H1 (cell line): ENCODE measurements around the gene BATF3. TPM values are rescaled to one million over a fixed set of nuclear protein-coding genes. Genes with fewer than 3 reads are reported as not detected.

Experiments
- CTCF ChIA-PET: fragments of 300-600 bp; sonication (Branson Sonifier 250); formaldehyde crosslinking; loops from one replicate; lab custom pipeline; 2021; ENCODE audit not compliant: partially characterized antibody; lab: Charles Lee
- POLR2A ChIA-PET: fragments of 300-600 bp; sonication (Branson Sonifier 250); formaldehyde crosslinking; loops from one replicate; lab custom pipeline; 2021; ENCODE audit warnings: inconsistent platforms; ENCODE audit not compliant: partially characterized antibody; lab: Charles Lee
- DNase-seq, 2 experiments: peaks; one replicate each; pipeline versions ENCODE4 v3.0.0 to v3.0.0-alpha.2; 2010 to 2022; ENCODE audit warnings: low spot score in 2 of 2, low read depth in 1 of 2, mixed read lengths in 1 of 2
- FAIRE-seq: peaks from 2 replicates; lab custom pipeline; 2011; peaks lifted over from hg19 to GRCh38; lab: Jason Lieb, UNC
- H2AFZ ChIP-seq: 2 replicates; pipeline ENCODE4 v1.8.1; 2012; ENCODE audit warnings: low read length, inconsistent platforms
- H2AK5ac ChIP-seq: 2 replicates; pipeline ENCODE4 v1.6.1; 2013; ENCODE audit warnings: low read depth, low read length
- H2BK120ac ChIP-seq: replicated peaks from 2 replicates; pipeline ENCODE3; 2013; ENCODE audit warnings: low read depth, low read length, inconsistent platforms
- H2BK12ac ChIP-seq: 2 replicates; pipeline ENCODE4 v1.6.1; 2013; ENCODE audit warnings: low read depth, low read length
- H2BK15ac ChIP-seq: 2 replicates; pipeline ENCODE4 v1.6.1; 2013; ENCODE audit warnings: low read length
- H2BK20ac ChIP-seq: 2 replicates; pipeline ENCODE4 v1.6.1; 2013; ENCODE audit warnings: low read length
- H2BK5ac ChIP-seq: 2 replicates; pipeline ENCODE4 v1.6.1; 2013; ENCODE audit warnings: low read depth, low read length
- H3K14ac ChIP-seq: 2 replicates; pipeline ENCODE4 v1.6.1; 2013; ENCODE audit warnings: inconsistent platforms; ENCODE audit not compliant: insufficient read length
- H3K18ac ChIP-seq: 2 replicates; pipeline ENCODE4 v1.6.1; 2013; ENCODE audit warnings: low read length; ENCODE audit errors: extremely low read depth
- H3K23ac ChIP-seq: 2 replicates; pipeline ENCODE4 v1.6.1; 2013; ENCODE audit warnings: inconsistent platforms; ENCODE audit not compliant: insufficient read length
- H3K23me2 ChIP-seq: 2 replicates; pipeline ENCODE4 v1.6.1; 2013; ENCODE audit warnings: low read depth, low read length
- H3K27ac ChIP-seq: 2 replicates; pipeline ENCODE4 v1.6.1; 2011; ENCODE audit warnings: low read depth, low read length, inconsistent platforms
- H3K27me3 ChIP-seq, 4 experiments: replicated peaks in 1 of 4; 1 replicate in 1 of 4; 2 replicates in 3 of 4; pipeline versions ENCODE4 v1.6.1 to v1.8.1; 2011 to 2013; ENCODE audit warnings: low read length in 3 of 4, mild to moderate bottlenecking in 3 of 4, inconsistent platforms in 2 of 4, mixed read lengths in 2 of 4, moderate library complexity in 1 of 4; ENCODE audit not compliant: control insufficient read depth in 3 of 4, insufficient read depth in 3 of 4; ENCODE audit errors: extremely low read depth in 1 of 4
- H3K36me3 ChIP-seq, 4 experiments: 2 replicates each; pipeline versions ENCODE4 v1.6.1 to v1.8.1; 2011 to 2013; ENCODE audit warnings: mild to moderate bottlenecking in 4 of 4, low read length in 3 of 4, moderate library complexity in 2 of 4, control low read depth in 1 of 4, inconsistent platforms in 1 of 4; ENCODE audit not compliant: insufficient read depth in 4 of 4, control insufficient read depth in 2 of 4
- H3K4ac ChIP-seq: replicated peaks from 2 replicates; pipeline ENCODE3; 2013; ENCODE audit warnings: low read length, low read depth, mixed read lengths, inconsistent platforms; ENCODE audit not compliant: insufficient read length
- H3K4me1 ChIP-seq, 4 experiments: replicated peaks in 1 of 4; 1 replicate in 1 of 4; 2 replicates in 3 of 4; pipeline versions ENCODE4 v1.6.1 to v1.8.1; 2011 to 2013; ENCODE audit warnings: low read length in 3 of 4, inconsistent platforms in 2 of 4, mixed read lengths in 1 of 4; ENCODE audit not compliant: insufficient read depth in 4 of 4, control insufficient read depth in 3 of 4
- H3K4me2 ChIP-seq, 2 experiments: 2 replicates each; pipeline versions ENCODE4 v1.6.1 to v1.8.1; 2011 to 2013; ENCODE audit warnings: low read depth in 2 of 2, low read length in 2 of 2, control low read depth in 1 of 2, inconsistent platforms in 1 of 2, mild to moderate bottlenecking in 1 of 2; ENCODE audit not compliant: insufficient read depth in 1 of 2
- H3K4me3 ChIP-seq, 4 experiments: fragments of 200-600, 300-600 bp in 1 of 4; sonication (generic), shearing (Covaris generic), sonication (Bioruptor Twin) in 1 of 4; 2 replicates each; pipeline versions ENCODE4 v1.5.1 to v1.8.1; 2011 to 2016; ENCODE audit warnings: low read length in 4 of 4, low read depth in 3 of 4, control low read depth in 2 of 4, inconsistent platforms in 2 of 4, mild to moderate bottlenecking in 2 of 4, mixed read lengths in 1 of 4, moderate library complexity in 1 of 4; ENCODE audit not compliant: insufficient read depth in 2 of 4; ENCODE audit errors: extremely low read depth in 1 of 4
- H3K56ac ChIP-seq: replicated peaks from 2 replicates; pipeline ENCODE3; 2013; ENCODE audit warnings: low read depth, mild to moderate bottlenecking, mixed read lengths, low read length, inconsistent platforms; ENCODE audit not compliant: insufficient read length
- H3K79me1 ChIP-seq: 2 replicates; pipeline ENCODE4 v1.6.1; 2013; ENCODE audit warnings: low read depth, low read length, control low read depth
- H3K79me2 ChIP-seq, 2 experiments: 2 replicates each; pipeline versions ENCODE4 v1.6.1 to v1.8.1; 2012 to 2013; ENCODE audit warnings: low read length in 2 of 2, mild to moderate bottlenecking in 2 of 2, inconsistent platforms in 1 of 2; ENCODE audit not compliant: insufficient read depth in 2 of 2, control insufficient read depth in 1 of 2
- H3K9ac ChIP-seq, 4 experiments: replicated peaks in 1 of 4; 1 replicate in 1 of 4; 2 replicates in 3 of 4; pipeline versions ENCODE4 v1.6.1 to v1.8.1; 2011 to 2013; ENCODE audit warnings: low read depth in 3 of 4, low read length in 3 of 4, control low read depth in 2 of 4, mild to moderate bottlenecking in 2 of 4, moderate library complexity in 2 of 4, inconsistent platforms in 1 of 4; ENCODE audit errors: extremely low read depth in 1 of 4
- H3K9me3 ChIP-seq, 2 experiments: 2 replicates each; pipeline versions ENCODE4 v1.6.1 to v1.8.1; 2012 to 2013; ENCODE audit warnings: mild to moderate bottlenecking in 2 of 2, moderate library complexity in 2 of 2, control low read depth in 1 of 2, inconsistent platforms in 1 of 2, low read depth in 1 of 2, low read length in 1 of 2, mixed read lengths in 1 of 2; ENCODE audit not compliant: insufficient read depth in 2 of 2
- H4K20me1 ChIP-seq, 2 experiments: replicated peaks in 1 of 2; 2 replicates each; pipeline versions ENCODE3 to v1.8.1; 2011 to 2013; ENCODE audit warnings: inconsistent platforms in 2 of 2, low read length in 2 of 2, mild to moderate bottlenecking in 1 of 2; ENCODE audit not compliant: insufficient read depth in 2 of 2, control insufficient read depth in 1 of 2
- H4K5ac ChIP-seq: 2 replicates; pipeline ENCODE4 v1.6.1; 2013; ENCODE audit warnings: low read length, low read depth, mixed read lengths, inconsistent platforms; ENCODE audit not compliant: insufficient read length
- H4K8ac ChIP-seq: 2 replicates; pipeline ENCODE4 v1.8.0; 2013; ENCODE audit warnings: mild to moderate bottlenecking, moderate library complexity, low read length, inconsistent platforms; ENCODE audit not compliant: insufficient read depth; ENCODE audit errors: extremely low read depth
- H4K91ac ChIP-seq: replicated peaks from 2 replicates; pipeline ENCODE3; 2013; ENCODE audit warnings: low read length, mixed read lengths, inconsistent platforms; ENCODE audit not compliant: insufficient read length
- CHD2 ChIP-seq: IDR thresholded peaks from 2 replicates; pipeline ENCODE4 v1.6.1; 2012; ENCODE audit warnings: low read length, improper control_type of control experiment
- EZH2 ChIP-seq: fragments of 200-600 bp; sonication (generic); IDR thresholded peaks from 2 replicates; pipeline ENCODE4 v1.7.1; 2012; ENCODE audit warnings: low read depth, mild to moderate bottlenecking, moderate library complexity, low read length, inconsistent platforms; ENCODE audit not compliant: severe bottlenecking
- HDAC2 ChIP-seq, 2 experiments: fragments of 300-600 bp in 1 of 2; sonication (generic) in 1 of 2; IDR thresholded peaks; 2 replicates each; pipeline ENCODE4 v1.6.1; 2011 to 2012; ENCODE audit warnings: low read depth in 2 of 2, low read length in 2 of 2, mild to moderate bottlenecking in 2 of 2, moderate library complexity in 2 of 2, borderline replicate concordance in 1 of 2, inconsistent platforms in 1 of 2
- POLR2AphosphoS5 ChIP-seq: IDR thresholded peaks from 2 replicates; pipeline ENCODE4 v1.6.1; 2011; ENCODE audit warnings: low read depth, low read length
- RBBP5 ChIP-seq: IDR thresholded peaks from 2 replicates; pipeline ENCODE4 v1.7.1; 2012; ENCODE audit warnings: low read depth, mild to moderate bottlenecking, inconsistent platforms, low read length, moderate library complexity, borderline replicate concordance
- SIN3A ChIP-seq, 2 experiments: IDR thresholded peaks in 1 of 2; conservative IDR thresholded peaks in 1 of 2; 2 replicates each; pipeline ENCODE4 v1.6.1; 2011 to 2012; ENCODE audit warnings: low read length in 2 of 2, improper control_type of control experiment in 1 of 2, low read depth in 1 of 2, mild to moderate bottlenecking in 1 of 2
- TAF7 ChIP-seq: optimal IDR thresholded peaks from 2 replicates; pipeline ENCODE3; 2011; ENCODE audit warnings: low read depth, mild to moderate bottlenecking, inconsistent platforms, low read length, moderate library complexity, borderline replicate concordance
- TCF12 ChIP-seq: IDR thresholded peaks from 2 replicates; pipeline ENCODE4 v1.6.1; 2011; ENCODE audit warnings: low read depth, mild to moderate bottlenecking, low read length
- TEAD4 ChIP-seq: IDR thresholded peaks from 2 replicates; pipeline ENCODE4 v1.6.1; 2012; ENCODE audit warnings: low read depth, low read length, inconsistent platforms, mixed read lengths
- WGBS, 2 experiments: shearing (Covaris generic) in 1 of 2; methylation state at CpG; one replicate each; pipeline versions ENCODE4 v1.1.6 to v1.1.7; 2013 to 2015; ENCODE audit warnings: low lambda C conversion rate in 2 of 2, mixed read lengths in 2 of 2, inconsistent platforms in 1 of 2, low coverage in 1 of 2, missing lambda C conversion rate in 1 of 2; ENCODE audit not compliant: insufficient replicate concordance in 2 of 2, insufficient coverage in 1 of 2, insufficient read length in 1 of 2; ENCODE audit errors: extremely low coverage in 1 of 2, missing lambda C conversion rate in 1 of 2; 5-methylcytosine and 5-hydroxymethylcytosine counted together
- polyA plus RNA-seq, 7 experiments: library from polyadenylated mRNA; depleted of rRNA in 3 of 7; stranded (reverse) in 5 of 7; unstranded in 2 of 7; fragments of >200 nt in 5 of 7; fragments of 200-250 nt in 2 of 7; gene quantifications; 1 replicate in 5 of 7; 2 replicates in 1 of 7; 4 replicates in 1 of 7; pipeline versions ENCODE4 v1.2.1 to v1.2.3, GENCODE V29; 2011 to 2013; ENCODE audit warnings: missing spikeins in 2 of 7, mixed read lengths in 2 of 7
- total RNA-seq: library from RNA; stranded (reverse); fragmentation: NEBNext Ultra II Directional; extraction: Animal tissue kit (Norgen Biotek cat#: 25700); gene quantifications from 2 replicates; pipeline ENCODE4 v1.2.1, GENCODE V29; 2021
- TF ChIP-seq, protein P1 (sequence below): IDR thresholded peaks from 2 replicates; pipeline ENCODE4 v1.6.1; 2012; ENCODE audit warnings: inconsistent platforms
- TF ChIP-seq, protein P2 (sequence below): IDR thresholded peaks from 2 replicates; pipeline ENCODE4 v1.6.1; 2011; ENCODE audit warnings: low read length, improper control_type of control experiment

BATF3 gene
- total and polyA plus RNA-seq, 2 of the 8 experiments (the other 6 are each of a cell fraction or from before 2014, with no cell fraction given) = 6.3 TPM

DNA sequence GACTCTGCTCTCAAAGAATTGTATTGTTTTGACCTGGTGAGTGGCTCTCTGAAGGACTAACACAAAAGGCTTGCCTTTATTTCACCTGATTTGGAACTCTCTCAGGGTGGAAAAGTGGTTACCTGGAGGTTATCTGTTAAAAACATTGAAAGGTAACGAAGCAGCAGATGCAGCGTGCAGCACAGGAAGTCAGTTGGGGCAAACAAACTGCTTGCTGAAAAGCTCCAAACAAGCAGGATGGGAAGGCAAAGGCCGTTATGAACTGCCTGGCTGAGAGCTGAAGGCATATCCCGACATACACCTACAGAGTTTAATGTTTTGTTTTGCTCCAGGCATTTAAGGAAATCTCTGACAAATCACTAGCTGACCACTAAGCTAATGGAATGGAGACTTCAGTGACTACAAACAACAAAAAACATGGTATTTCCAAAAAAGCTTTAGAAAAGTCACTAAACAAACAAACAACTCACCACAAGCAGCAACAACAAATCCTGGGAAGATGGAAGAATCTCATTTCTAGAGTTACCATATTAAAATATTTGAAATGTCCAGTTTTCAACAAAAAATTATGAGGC lies 44.3 kb upstream of the BATF3 start:
- CTCF ChIA-PET = interaction anchor here (0.5 to 2.1 kb wide), 7 partner anchors 10 to 287 kb away, joined by 3 to 10 read pairs (median 5); no protein-coding TSS in a partner anchor
- no peak overlapping the region for H4K5ac ChIP-seq
- TF ChIP-seq, protein P1, sequence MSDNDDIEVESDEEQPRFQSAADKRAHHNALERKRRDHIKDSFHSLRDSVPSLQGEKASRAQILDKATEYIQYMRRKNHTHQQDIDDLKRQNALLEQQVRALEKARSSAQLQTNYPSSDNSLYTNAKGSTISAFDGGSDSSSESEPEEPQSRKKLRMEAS = no peak
- TF ChIP-seq RBBP5 = no peak
- no peak for TF ChIP-seq HDAC2 (IDR thresholded peaks at IDR 0.05; ENCODE audit: borderline replicate concordance in 1 of 2, low read depth in 2 of 2, low read length in 2 of 2)
- TF ChIP-seq CHD2 = no peak
- TF ChIP-seq EZH2 = no peak
- no peak for TF ChIP-seq TAF7
- TF ChIP-seq, protein P2, sequence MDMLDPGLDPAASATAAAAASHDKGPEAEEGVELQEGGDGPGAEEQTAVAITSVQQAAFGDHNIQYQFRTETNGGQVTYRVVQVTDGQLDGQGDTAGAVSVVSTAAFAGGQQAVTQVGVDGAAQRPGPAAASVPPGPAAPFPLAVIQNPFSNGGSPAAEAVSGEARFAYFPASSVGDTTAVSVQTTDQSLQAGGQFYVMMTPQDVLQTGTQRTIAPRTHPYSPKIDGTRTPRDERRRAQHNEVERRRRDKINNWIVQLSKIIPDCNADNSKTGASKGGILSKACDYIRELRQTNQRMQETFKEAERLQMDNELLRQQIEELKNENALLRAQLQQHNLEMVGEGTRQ = no peak
- no peak for TF ChIP-seq TEAD4
- TF ChIP-seq POLR2AphosphoS5 = no peak
- no peak for TF ChIP-seq SIN3A (conservative IDR thresholded peaks at IDR 0.05 in 1 of 2, IDR thresholded peaks at IDR 0.05 in 1 of 2; ENCODE audit: low read depth in 1 of 2, low read length in 2 of 2)
- no peak for TF ChIP-seq TCF12

More for the DNA sequence above, 44.3 kb upstream of the BATF3 start:
- Histone ChIP-seq H2AK5ac (no peak overlapping the region), H3K27me3 (no peaks in the 10 kb centered on the region), H3K4me3 (no peak overlapping the region), H2AFZ (no peak overlapping the region), H3K4me2 (no peak overlapping the region), H3K36me3 (peaks cover 0 to 4% (median 0%) of the 10 kb centered on the region in 4 experiments; a peak in 3 of 8 replicates), H2BK12ac (no peak overlapping the region), H3K18ac (no peak overlapping the region), H4K20me1 (no peaks in the 10 kb centered on the region), H2BK20ac (no peak overlapping the region), H3K4ac (no peak overlapping the region), H2BK15ac (no peak overlapping the region), H3K23me2 (no peaks in the 10 kb centered on the region), H3K9ac (no peak overlapping the region), H2BK5ac (no peak overlapping the region), H4K91ac (no peak overlapping the region), H3K4me1 (no peaks in the 10 kb centered on the region), H3K23ac (no peak overlapping the region), H3K79me2 (peaks cover 0 to 7% of the 10 kb centered on the region in 2 experiments; a peak in 2 of 4 replicates), H2BK120ac (no peak overlapping the region), H3K79me1 (no peaks in the 10 kb centered on the region; the same call in 1 of the 2 replicates), H3K27ac (no peak overlapping the region), H3K14ac (no peak overlapping the region), H4K8ac (no peak overlapping the region), H3K9me3 (no peaks in the 10 kb centered on the region), H3K56ac (no peak overlapping the region)
- no peak for FAIRE-seq
- no peak for DNase-seq
- WGBS, 2 experiments = 88% methylated on average over 4 of the region's 4 CpGs; no CpG with 5 or more reads in 1 of the 2 experiments
- POLR2A ChIA-PET = interaction anchor here (0.5 to 1.2 kb wide), 3 partner anchors 23 to 136 kb away, joined by 3 to 7 read pairs (median 3); partner anchors contain the start of gene ATF3
